ENCODE results near the gene PTPRM. TPM values are rescaled to one million over a fixed set of nuclear protein-coding genes. Genes with fewer than 3 reads are reported as not detected.

PTPRM gene
- polyA plus RNA-seq, 3 donors: 0.04 to 2.1 (median 0.66) TPM

- Histone ChIP-seq H3K4me2 (replicated peaks; ENCODE audit: extremely low read depth, low read length, poor library complexity, severe bottlenecking) (no peak overlapping the region), H3K27me3 (ENCODE audit: control insufficient read depth in 2 of 2, insufficient read depth in 2 of 2, low read length in 2 of 2) (no peaks in the 10 kb centered on the region), H4K20me1 (ENCODE audit: insufficient read depth, low read length) (no peaks in the 10 kb centered on the region), H3K36me3 (replicated peaks in 1 of 2; ENCODE audit: control insufficient read depth in 1 of 2, insufficient read depth in 2 of 2, low read length in 2 of 2) (no peaks in the 10 kb centered on the region), H3K27ac (ENCODE audit: low read depth in 1 of 2, low read length in 2 of 2) (no peak overlapping the region), H2AFZ (ENCODE audit: insufficient read depth, low read depth, low read length, poor library complexity, severe bottlenecking) (no peak overlapping the region), H3K4me1 (ENCODE audit: control insufficient read depth in 1 of 2, insufficient read depth in 2 of 2, low read length in 2 of 2) (no peaks in the 10 kb centered on the region), H3K9me3 (replicated peaks in 1 of 2; ENCODE audit: control insufficient read depth in 1 of 2, insufficient read depth in 1 of 2, low read length in 2 of 2) (no peaks in the 10 kb centered on the region), H3K9ac (ENCODE audit: insufficient read depth, low read length, poor library complexity, severe bottlenecking) (no peak overlapping the region), H3K79me2 (ENCODE audit: insufficient read depth, low read length) (no peaks in the 10 kb centered on the region), H3K4me3 (replicated peaks in 1 of 3; ENCODE audit: low read depth in 2 of 3, low read length in 3 of 3) (no peak overlapping the region)
- Mint-ChIP-seq H3K27ac (no peak overlapping the region), H3K4me3 (no peak overlapping the region), H3K27me3 (ENCODE audit: low read depth in 3 of 3) (peaks cover 0 to 4% (median 0%) of the 10 kb centered on the region in 3 donors), H3K36me3 (no peaks in the 10 kb centered on the region), H3K4me1 (no peaks in the 10 kb centered on the region), H3K9me3 (peaks cover 0 to 3% (median 0%) of the 10 kb centered on the region in 7 donors)
- WGBS (ENCODE audit: insufficient coverage): 80% methylated on average over 1 of the region's 1 CpG
- no peak for DNase-seq
- intact Hi-C loops (cut with micrococcal nuclease): no loop called here
- no peak for TF ChIP-seq CTCF (IDR thresholded peaks at IDR 0.05)
These were observed 766.8 kb downstream of the PTPRM start for GRCh38 chr18:8333961-8334360.

GRCh38 chr18:8337211-8337610 lies 770.1 kb downstream of the PTPRM start:
- Histone ChIP-seq H3K9ac (ENCODE audit: insufficient read depth, low read length, poor library complexity, severe bottlenecking) (no peak overlapping the region), H3K4me1 (ENCODE audit: control insufficient read depth in 1 of 2, insufficient read depth in 2 of 2, low read length in 2 of 2) (no peaks in the 10 kb centered on the region), H3K27ac (ENCODE audit: low read depth in 1 of 2, low read length in 2 of 2) (no peak overlapping the region), H3K4me2 (replicated peaks; ENCODE audit: extremely low read depth, low read length, poor library complexity, severe bottlenecking) (no peak overlapping the region), H3K36me3 (replicated peaks in 1 of 2; ENCODE audit: control insufficient read depth in 1 of 2, insufficient read depth in 2 of 2, low read length in 2 of 2) (no peaks in the 10 kb centered on the region), H3K27me3 (ENCODE audit: control insufficient read depth in 2 of 2, insufficient read depth in 2 of 2, low read length in 2 of 2) (no peaks in the 10 kb centered on the region), H2AFZ (ENCODE audit: insufficient read depth, low read depth, low read length, poor library complexity, severe bottlenecking) (no peak overlapping the region), H3K4me3 (replicated peaks in 1 of 3; ENCODE audit: low read depth in 2 of 3, low read length in 3 of 3) (no peak overlapping the region), H4K20me1 (ENCODE audit: insufficient read depth, low read length) (no peaks in the 10 kb centered on the region), H3K79me2 (ENCODE audit: insufficient read depth, low read length) (no peaks in the 10 kb centered on the region), H3K9me3 (replicated peaks in 1 of 2; ENCODE audit: control insufficient read depth in 1 of 2, insufficient read depth in 1 of 2, low read length in 2 of 2) (no peaks in the 10 kb centered on the region)
- no peak for DNase-seq
- peaks cover 0 to 2% (median 2%) of the 10 kb centered on the region in 3 donors for H3K27me3 Mint-ChIP-seq (ENCODE audit: low read depth in 3 of 3)
- peaks cover 5% of the 10 kb centered on the region for H3K4me1 Mint-ChIP-seq
- WGBS (ENCODE audit: insufficient coverage): 92% methylated on average over 2 of the region's 3 CpGs
- intact Hi-C loops (cut with micrococcal nuclease): no loop called here
- H3K27ac Mint-ChIP-seq: no peak overlapping the region
- H3K4me3 Mint-ChIP-seq: no peak overlapping the region
- H3K9me3 Mint-ChIP-seq: peaks cover 0 to 3% (median 0%) of the 10 kb centered on the region in 7 donors
- no peak for TF ChIP-seq CTCF (IDR thresholded peaks at IDR 0.05)
- H3K36me3 Mint-ChIP-seq: no peaks in the 10 kb centered on the region
